Measurements from ENCODE around the gene YBEY. TPM values are rescaled to one million over a fixed set of nuclear protein-coding genes. Genes with fewer than 3 reads are reported as not detected.

YBEY gene
- total and polyA plus RNA-seq, 2 experiments from 2014 or later = 16.4 to 19.1 TPM

- no peaks in the 10 kb centered on the region for H3K79me2 ChIP-seq (ENCODE audit: insufficient read depth)
- no peak overlapping the region for H3K9ac ChIP-seq
- in situ Hi-C loops (cut with MboI) = no loop called here
- no peaks in the 10 kb centered on the region for H3K4me1 ChIP-seq (ENCODE audit: insufficient read depth)
- H3K4me3 ChIP-seq = no peak overlapping the region
- 98 to 99% methylated on average over 6 of the region's 6 CpGs for WGBS, 2 experiments (ENCODE audit: low coverage in 1 of 2, low lambda C conversion rate in 2 of 2, missing lambda C conversion rate in 2 of 2)
- no peak for TF ChIP-seq EZH2phosphoT487 (IDR thresholded peaks at IDR 0.05; ENCODE audit: insufficient read depth, low read depth)
- no peak for TF ChIP-seq EZH2 (IDR thresholded peaks at IDR 0.05; ENCODE audit: insufficient read depth, poor library complexity, severe bottlenecking)
- no peaks in the 10 kb centered on the region for H4K20me1 ChIP-seq (ENCODE audit: insufficient read depth)
- no peaks in the 10 kb centered on the region for H3K27me3 ChIP-seq (replicated peaks; ENCODE audit: insufficient read depth)
- H3K4me2 ChIP-seq (ENCODE audit: unreplicated experiment) = no peak overlapping the region
- no peaks in the 10 kb centered on the region for H3K9me3 ChIP-seq (ENCODE audit: low read depth)
- DNase-seq = no peak
- no peak overlapping the region for H3K27ac ChIP-seq
- no peaks in the 10 kb centered on the region for H3K9me2 ChIP-seq (ENCODE audit: insufficient read depth)
- H3K36me3 ChIP-seq (ENCODE audit: low read depth) = peaks cover 70% of the 10 kb centered on the region
- H3F3A ChIP-seq (ENCODE audit: insufficient read depth) = peaks cover 5% of the 10 kb centered on the region; the same call in 1 of the 2 replicates
- no peak overlapping the region for H2AFZ ChIP-seq
Measured at GRCh38 chr21:46250146-46250725, 35.9 kb upstream of the YBEY start.

GRCh38 chr21:46252840-46253239, 33.3 kb upstream of the YBEY start:
- DNase-seq = no peak
- 98 to 99% methylated on average over 4 of the region's 4 CpGs for WGBS, 2 experiments (ENCODE audit: low coverage in 1 of 2, low lambda C conversion rate in 2 of 2, missing lambda C conversion rate in 2 of 2)
- H4K20me1 ChIP-seq (ENCODE audit: insufficient read depth) = no peaks in the 10 kb centered on the region
- no peak overlapping the region for H3K27ac ChIP-seq
- no peak overlapping the region for H3K9ac ChIP-seq
- no peaks in the 10 kb centered on the region for H3K27me3 ChIP-seq (replicated peaks; ENCODE audit: insufficient read depth)
- H3K4me3 ChIP-seq = no peak overlapping the region
- H3K9me3 ChIP-seq (ENCODE audit: low read depth) = no peaks in the 10 kb centered on the region
- no peak for TF ChIP-seq EZH2 (IDR thresholded peaks at IDR 0.05; ENCODE audit: insufficient read depth, poor library complexity, severe bottlenecking)
- TF ChIP-seq EZH2phosphoT487 (IDR thresholded peaks at IDR 0.05; ENCODE audit: insufficient read depth, low read depth) = no peak
- in situ Hi-C loops (cut with MboI) = no loop called here
- no peaks in the 10 kb centered on the region for H3K4me1 ChIP-seq (ENCODE audit: insufficient read depth)
- H3K36me3 ChIP-seq (ENCODE audit: low read depth) = peaks cover 52% of the 10 kb centered on the region
- no peaks in the 10 kb centered on the region for H3K79me2 ChIP-seq (ENCODE audit: insufficient read depth)
- H3K9me2 ChIP-seq (ENCODE audit: insufficient read depth) = no peaks in the 10 kb centered on the region
- H3K4me2 ChIP-seq (ENCODE audit: unreplicated experiment) = no peak overlapping the region
- H2AFZ ChIP-seq = no peak overlapping the region
- peaks cover 5% of the 10 kb centered on the region; the same call in 1 of the 2 replicates for H3F3A ChIP-seq (ENCODE audit: insufficient read depth)

- H3K4me2 ChIP-seq (ENCODE audit: unreplicated experiment) = no peak overlapping the region
- no peak overlapping the region for H2AFZ ChIP-seq
- H3K36me3 ChIP-seq (ENCODE audit: low read depth) = peaks cover 57% of the 10 kb centered on the region
- in situ Hi-C loops (cut with MboI) = no loop called here
- no peaks in the 10 kb centered on the region for H3K4me1 ChIP-seq (ENCODE audit: insufficient read depth)
- H3K9me3 ChIP-seq (ENCODE audit: low read depth) = no peaks in the 10 kb centered on the region
- H3K27ac ChIP-seq = no peak overlapping the region
- H3K27me3 ChIP-seq (replicated peaks; ENCODE audit: insufficient read depth) = no peaks in the 10 kb centered on the region
- H4K20me1 ChIP-seq (ENCODE audit: insufficient read depth) = no peaks in the 10 kb centered on the region
- H3K79me2 ChIP-seq (ENCODE audit: insufficient read depth) = no peaks in the 10 kb centered on the region
- TF ChIP-seq EZH2 (IDR thresholded peaks at IDR 0.05; ENCODE audit: insufficient read depth, poor library complexity, severe bottlenecking) (no peak), EZH2phosphoT487 (IDR thresholded peaks at IDR 0.05; ENCODE audit: insufficient read depth, low read depth) (no peak)
- no peak overlapping the region for H3K9ac ChIP-seq
- no peaks in the 10 kb centered on the region for H3K9me2 ChIP-seq (ENCODE audit: insufficient read depth)
- peaks cover 5% of the 10 kb centered on the region; the same call in 1 of the 2 replicates for H3F3A ChIP-seq (ENCODE audit: insufficient read depth)
- H3K4me3 ChIP-seq = no peak overlapping the region
- peak; percentile 19 for DNase-seq
- WGBS, 2 experiments (ENCODE audit: low coverage in 1 of 2, low lambda C conversion rate in 2 of 2, missing lambda C conversion rate in 2 of 2) = 71 to 82% methylated on average over 8 of the region's 8 CpGs
Measured at GRCh38 chr21:46253610-46254124, 32.5 kb upstream of the YBEY start.

GRCh38 chr21:46254208-46254975, 31.8 kb upstream of the YBEY start:
- Histone ChIP-seq H3K4me1 (ENCODE audit: insufficient read depth) (no peaks in the 10 kb centered on the region), H3F3A (ENCODE audit: insufficient read depth) (peaks cover 5% of the 10 kb centered on the region; the same call in 1 of the 2 replicates), H3K4me2 (ENCODE audit: unreplicated experiment) (no peak overlapping the region), H3K27ac (no peak overlapping the region), H2AFZ (no peak overlapping the region), H3K9me2 (ENCODE audit: insufficient read depth) (no peaks in the 10 kb centered on the region), H3K79me2 (ENCODE audit: insufficient read depth) (no peaks in the 10 kb centered on the region), H3K27me3 (replicated peaks; ENCODE audit: insufficient read depth) (no peaks in the 10 kb centered on the region), H3K9ac (no peak overlapping the region), H3K4me3 (no peak overlapping the region), H4K20me1 (ENCODE audit: insufficient read depth) (no peaks in the 10 kb centered on the region), H3K36me3 (ENCODE audit: low read depth) (peaks cover 62% of the 10 kb centered on the region), H3K9me3 (ENCODE audit: low read depth) (no peaks in the 10 kb centered on the region)
- DNase-seq = no peak
- WGBS, 2 experiments (ENCODE audit: low coverage in 1 of 2, low lambda C conversion rate in 2 of 2, missing lambda C conversion rate in 2 of 2) = 97% methylated on average over 12 of the region's 12 CpGs
- in situ Hi-C loops (cut with MboI) = no loop called here
- TF ChIP-seq EZH2 (IDR thresholded peaks at IDR 0.05; ENCODE audit: insufficient read depth, poor library complexity, severe bottlenecking) = no peak
- no peak for TF ChIP-seq EZH2phosphoT487 (IDR thresholded peaks at IDR 0.05; ENCODE audit: insufficient read depth, low read depth)

Data from GM23248 (cell line).